Astrocyte of the spinal cord (primary cell): ENCODE measurements around the gene NAA80.
"Not testable (repeated sequence)": the region's sequence is repeated elsewhere in the genome, so short reads cannot be mapped to it uniquely, and the experiment has no call there.

ENCODE experiments used
- DNase-seq: peaks from one replicate; pipeline ENCODE4 v3.0.0; 2011; ENCODE audit warnings: low read depth, low spot score
- H3K4me3 ChIP-seq: 2 replicates; pipeline ENCODE4 v1.5.1; 2011; ENCODE audit warnings: low read depth, mild to moderate bottlenecking, low read length, moderate library complexity
- in situ Hi-C: cut with HindIII; loops from 2 replicates; pipeline ENCODE4 v1.10.0; 2017; ENCODE audit warnings: low sequenced_read_pairs
- TF ChIP-seq, protein P1 (sequence below): IDR thresholded peaks from 2 replicates; pipeline ENCODE4 v1.5.1; 2012; ENCODE audit warnings: low read depth, mild to moderate bottlenecking, low read length, inconsistent platforms

The NAA80 gene

DNA sequence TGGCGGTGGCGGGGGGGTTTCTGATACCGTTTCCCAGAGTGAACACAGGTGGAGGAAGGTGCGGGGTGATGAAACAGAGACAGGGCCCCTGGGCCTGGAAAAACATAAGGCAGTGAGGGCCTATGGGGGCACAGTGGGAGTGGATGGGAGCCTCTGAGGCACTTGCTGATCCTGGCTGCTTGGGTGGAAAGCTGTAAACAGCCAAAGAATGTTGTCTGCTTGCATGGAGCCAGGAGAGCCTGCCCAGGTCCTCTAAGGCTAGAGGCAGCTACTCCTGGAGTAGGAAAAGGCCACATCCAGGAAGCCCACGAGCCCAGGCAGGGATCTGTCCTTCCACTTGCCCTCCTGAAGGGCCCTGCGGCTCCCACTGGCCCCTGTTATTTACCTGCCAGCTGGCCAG, 33.2 kb downstream of the NAA80 start:
- DNase-seq: no peak
- TF ChIP-seq, protein P1, sequence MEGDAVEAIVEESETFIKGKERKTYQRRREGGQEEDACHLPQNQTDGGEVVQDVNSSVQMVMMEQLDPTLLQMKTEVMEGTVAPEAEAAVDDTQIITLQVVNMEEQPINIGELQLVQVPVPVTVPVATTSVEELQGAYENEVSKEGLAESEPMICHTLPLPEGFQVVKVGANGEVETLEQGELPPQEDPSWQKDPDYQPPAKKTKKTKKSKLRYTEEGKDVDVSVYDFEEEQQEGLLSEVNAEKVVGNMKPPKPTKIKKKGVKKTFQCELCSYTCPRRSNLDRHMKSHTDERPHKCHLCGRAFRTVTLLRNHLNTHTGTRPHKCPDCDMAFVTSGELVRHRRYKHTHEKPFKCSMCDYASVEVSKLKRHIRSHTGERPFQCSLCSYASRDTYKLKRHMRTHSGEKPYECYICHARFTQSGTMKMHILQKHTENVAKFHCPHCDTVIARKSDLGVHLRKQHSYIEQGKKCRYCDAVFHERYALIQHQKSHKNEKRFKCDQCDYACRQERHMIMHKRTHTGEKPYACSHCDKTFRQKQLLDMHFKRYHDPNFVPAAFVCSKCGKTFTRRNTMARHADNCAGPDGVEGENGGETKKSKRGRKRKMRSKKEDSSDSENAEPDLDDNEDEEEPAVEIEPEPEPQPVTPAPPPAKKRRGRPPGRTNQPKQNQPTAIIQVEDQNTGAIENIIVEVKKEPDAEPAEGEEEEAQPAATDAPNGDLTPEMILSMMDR: no peak
- in situ Hi-C loops: no loop called here
- no peak overlapping the region for H3K4me3 ChIP-seq

DNA sequence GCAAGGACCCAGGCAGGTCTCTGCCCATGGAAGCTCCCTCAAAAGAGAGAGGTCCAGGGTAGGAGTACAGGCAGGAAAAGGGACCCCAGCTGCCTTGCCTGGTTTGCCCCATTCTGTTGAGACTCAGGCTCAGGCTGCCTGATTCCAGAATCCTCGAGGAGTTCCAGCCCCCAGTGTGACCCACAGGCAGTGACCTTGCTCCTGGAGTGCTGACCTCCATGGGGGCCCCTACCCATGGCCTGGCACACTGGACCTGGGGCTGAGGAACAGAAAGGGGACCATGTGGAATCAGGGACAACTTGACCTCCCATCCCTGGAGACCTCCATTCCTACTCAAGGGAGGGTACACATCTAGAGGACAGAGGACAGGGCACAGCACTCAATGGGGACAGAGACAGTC, 33.6 kb downstream of the NAA80 start:
- DNase-seq: no peak
- TF ChIP-seq, protein P1: no peak
- in situ Hi-C loops: no loop called here
- no peak overlapping the region for H3K4me3 ChIP-seq

- TF ChIP-seq, protein P1: no peak
- in situ Hi-C loops: no loop called here
- DNase-seq: no peak
- no peak overlapping the region for H3K4me3 ChIP-seq
Measured at GRCh38 chr3:50264964-50265485, 34.2 kb downstream of the NAA80 start.

GRCh38 chr3:50264383-50264963, 34.7 kb downstream of the NAA80 start:
- TF ChIP-seq, protein P1: no peak
- peak; percentile 98 for DNase-seq
- in situ Hi-C loops: no loop called here
- H3K4me3 ChIP-seq: no peak overlapping the region

DNA sequence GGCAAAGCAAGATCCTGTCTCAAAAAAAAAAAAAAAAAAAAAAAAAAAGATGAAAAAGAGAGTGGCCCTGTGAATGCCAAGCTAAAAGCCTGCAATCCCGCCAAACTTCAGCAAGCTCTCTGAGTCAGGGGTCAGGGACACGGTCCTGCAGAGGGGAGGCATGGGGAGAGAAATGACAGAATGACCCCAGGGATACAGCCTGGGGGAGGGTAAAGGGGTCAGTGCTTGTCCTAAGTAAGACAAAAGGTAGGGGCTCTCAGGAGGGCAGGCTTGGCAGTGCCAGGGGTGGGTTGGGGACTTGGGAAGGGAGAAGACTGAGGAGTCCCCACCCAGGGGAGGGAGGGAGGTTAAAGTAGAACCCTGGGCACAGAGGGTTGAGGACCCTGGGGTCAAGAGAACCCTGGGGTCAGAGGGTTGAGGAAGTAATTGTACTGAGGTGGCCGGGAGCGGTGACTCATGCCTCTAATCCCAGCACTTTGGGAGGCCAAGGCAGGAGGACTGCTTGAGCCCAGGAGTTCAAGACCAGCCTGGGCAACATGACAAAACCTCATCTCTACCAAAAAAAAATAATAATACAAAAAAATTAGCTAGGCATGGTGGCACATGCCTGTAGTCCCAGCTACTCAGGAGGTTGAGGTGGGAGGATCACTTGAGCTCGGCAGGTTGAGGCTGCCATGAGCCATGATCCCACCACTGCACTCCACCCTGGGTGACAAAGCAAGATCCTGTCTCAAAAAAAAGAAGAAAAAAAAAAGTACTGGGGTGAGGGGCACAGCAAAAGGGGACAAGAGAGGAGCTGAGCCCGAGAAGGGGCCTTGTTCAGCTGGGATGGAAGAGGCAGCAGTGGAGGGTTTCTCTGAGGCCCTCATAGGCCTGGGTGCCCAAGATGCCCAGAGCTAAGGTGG, 35.5 kb downstream of the NAA80 start:
- TF ChIP-seq, protein P1: no peak
- in situ Hi-C loops: no loop called here

DNA sequence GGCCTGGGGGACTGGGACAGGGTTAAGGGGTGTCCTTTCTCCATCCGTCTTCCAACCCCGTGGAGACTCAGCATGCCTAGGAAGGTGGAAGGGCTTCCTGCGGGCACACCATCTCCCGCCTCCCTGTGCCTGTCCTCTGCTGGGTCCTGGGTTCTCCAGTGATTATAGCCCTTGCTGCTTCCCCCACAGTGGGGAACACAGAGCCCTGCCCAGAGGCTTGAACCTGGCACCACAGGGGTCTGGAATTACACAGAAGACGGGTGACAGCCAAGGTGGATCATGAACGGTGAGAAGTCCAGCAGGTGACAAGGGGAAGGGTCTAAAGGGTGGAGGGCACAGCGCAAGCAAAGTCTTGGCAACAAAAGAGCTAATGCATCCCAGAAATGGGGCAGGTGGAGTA, 36.4 kb downstream of the NAA80 start:
- no peak for DNase-seq
- in situ Hi-C loops: no loop called here
- TF ChIP-seq, protein P1: no peak
- H3K4me3 ChIP-seq: no peak overlapping the region

More for the DNA sequence above, 35.5 kb downstream of the NAA80 start:
- no peak for DNase-seq
- no peak overlapping the region for H3K4me3 ChIP-seq

GRCh38 chr3:50262200-50262599, 37.0 kb downstream of the NAA80 start:
- H3K4me3 ChIP-seq, DNase-seq, in situ Hi-C loops: not testable (repeated sequence)
